ENCODE measurements around the gene MRLN. TPM values are rescaled to one million over a fixed set of nuclear protein-coding genes. Genes with fewer than 3 reads are reported as not detected.

MRLN gene
- total and polyA plus RNA-seq, 2 of the 8 experiments (the other 6 are each of a cell fraction or from before 2014, with no cell fraction given) = 0.21 TPM; not detected in 1

DNA sequence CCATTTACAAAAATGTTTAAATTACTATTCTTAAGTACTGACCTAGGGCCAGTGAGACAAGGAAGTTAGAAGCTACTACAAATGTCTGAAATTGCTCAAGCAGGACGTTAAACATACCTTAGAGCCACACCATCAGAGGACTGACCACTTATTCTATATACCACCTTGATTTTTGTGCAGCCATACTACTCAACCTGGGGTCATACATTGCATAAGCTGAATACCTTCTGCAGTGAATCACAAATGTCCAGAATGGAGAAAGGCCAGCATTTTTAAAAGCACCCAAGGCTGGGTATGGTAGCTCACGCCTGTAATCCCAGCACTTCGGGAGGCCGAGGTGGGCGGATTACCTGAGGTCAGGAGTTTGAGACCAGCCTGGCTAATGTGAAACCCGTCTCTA is 21.2 kb upstream of the MRLN start:
- Histone ChIP-seq H2BK15ac (ENCODE audit: low read length) (no peak overlapping the region), H3K27me3 (replicated peaks in 1 of 4; ENCODE audit: control insufficient read depth in 3 of 4, extremely low read depth in 1 of 4, insufficient read depth in 3 of 4, low read length in 3 of 4) (no peaks in the 10 kb centered on the region), H4K8ac (ENCODE audit: extremely low read depth, insufficient read depth, low read length) (no peak overlapping the region), H3K4me1 (replicated peaks in 1 of 4; ENCODE audit: control insufficient read depth in 3 of 4, insufficient read depth in 4 of 4, low read length in 3 of 4) (no peaks in the 10 kb centered on the region), H2BK120ac (replicated peaks; ENCODE audit: low read depth, low read length) (no peak overlapping the region), H3K18ac (ENCODE audit: extremely low read depth, low read length) (no peak overlapping the region), H2AFZ (ENCODE audit: low read length) (no peak overlapping the region), H4K20me1 (replicated peaks in 1 of 2; ENCODE audit: control insufficient read depth in 1 of 2, insufficient read depth in 2 of 2, low read length in 2 of 2) (no peaks in the 10 kb centered on the region), H3K23me2 (ENCODE audit: low read depth, low read length) (no peaks in the 10 kb centered on the region; the same call in 1 of the 2 replicates), H3K36me3 (ENCODE audit: control insufficient read depth in 2 of 4, insufficient read depth in 4 of 4, low read length in 3 of 4) (no peaks in the 10 kb centered on the region; a peak in 1 of 8 replicates), H3K79me2 (ENCODE audit: control insufficient read depth in 1 of 2, insufficient read depth in 2 of 2, low read length in 2 of 2) (no peaks in the 10 kb centered on the region), H3K4ac (replicated peaks; ENCODE audit: insufficient read length, low read depth, low read length) (no peak overlapping the region), H2BK5ac (ENCODE audit: low read depth, low read length) (no peak overlapping the region), H3K27ac (ENCODE audit: low read depth, low read length) (no peak overlapping the region), H3K4me3 (ENCODE audit: extremely low read depth in 1 of 4, insufficient read depth in 2 of 4, low read depth in 3 of 4, low read length in 4 of 4) (no peak overlapping the region), H4K91ac (replicated peaks; ENCODE audit: insufficient read length, low read length) (no peak overlapping the region), H3K9ac (replicated peaks in 1 of 4; ENCODE audit: extremely low read depth in 1 of 4, low read depth in 3 of 4, low read length in 3 of 4) (no peak overlapping the region), H3K56ac (replicated peaks; ENCODE audit: insufficient read length, low read depth, low read length) (no peak overlapping the region), H3K79me1 (ENCODE audit: low read depth, low read length) (no peaks in the 10 kb centered on the region), H3K23ac (ENCODE audit: insufficient read length) (no peak overlapping the region), H3K14ac (ENCODE audit: insufficient read length) (no peak overlapping the region), H2AK5ac (ENCODE audit: low read depth, low read length) (no peak overlapping the region), H3K9me3 (ENCODE audit: insufficient read depth in 2 of 2, low read depth in 1 of 2, low read length in 1 of 2) (peaks cover 22 to 24% of the 10 kb centered on the region in 2 experiments), H4K5ac (ENCODE audit: insufficient read length, low read depth, low read length) (no peak overlapping the region), H3K4me2 (ENCODE audit: insufficient read depth in 1 of 2, low read depth in 2 of 2, low read length in 2 of 2) (no peak overlapping the region), H2BK20ac (ENCODE audit: low read length) (no peak overlapping the region), H2BK12ac (ENCODE audit: low read depth, low read length) (no peak overlapping the region)
- no peak for FAIRE-seq
- DNase-seq (ENCODE audit: low read depth in 1 of 2, low spot score in 2 of 2) = no peak
- ChIA-PET POLR2A (ENCODE audit: partially characterized antibody) (no interaction called here), CTCF (ENCODE audit: partially characterized antibody) (interaction anchor here (0.7 to 1.8 kb wide), 2 partner anchors 148 to 295 kb away, joined by 3 to 5 read pairs; no protein-coding TSS in a partner anchor)
- 92% methylated on average over 6 of the region's 6 CpGs; no CpG with 5 or more reads in 1 of the 2 experiments for WGBS, 2 experiments (ENCODE audit: extremely low coverage in 1 of 2, insufficient coverage in 1 of 2, insufficient read length in 1 of 2, insufficient replicate concordance in 2 of 2, low coverage in 1 of 2, low lambda C conversion rate in 2 of 2, missing lambda C conversion rate in 1 of 2)
- TF ChIP-seq TCF12 (IDR thresholded peaks at IDR 0.05; ENCODE audit: low read depth, low read length) (no peak), JUND (IDR thresholded peaks at IDR 0.05; ENCODE audit: low read length) (no peak), POLR2A (IDR thresholded peaks at IDR 0.05; ENCODE audit: control extremely low read depth in 1 of 2, low read depth in 2 of 2, low read length in 2 of 2) (no peak), POU5F1 (IDR thresholded peaks at IDR 0.05; ENCODE audit: low read depth, low read length) (no peak), BRCA1 (IDR thresholded peaks at IDR 0.05; ENCODE audit: low read depth, low read length) (no peak), EZH2 (IDR thresholded peaks at IDR 0.05; ENCODE audit: low read depth, low read length, severe bottlenecking) (no peak), NANOG (IDR thresholded peaks at IDR 0.05; ENCODE audit: insufficient read depth, low read depth, low read length, poor library complexity, severe bottlenecking) (no peak), NRF1 (IDR thresholded peaks at IDR 0.05; ENCODE audit: low read depth, low read length) (no peak), TAF7 (optimal IDR thresholded peaks at IDR 0.05; ENCODE audit: borderline replicate concordance, low read depth, low read length) (no peak), MAFK (IDR thresholded peaks at IDR 0.05; ENCODE audit: low read depth, low read length) (no peak)
- TF ChIP-seq, protein P1, sequence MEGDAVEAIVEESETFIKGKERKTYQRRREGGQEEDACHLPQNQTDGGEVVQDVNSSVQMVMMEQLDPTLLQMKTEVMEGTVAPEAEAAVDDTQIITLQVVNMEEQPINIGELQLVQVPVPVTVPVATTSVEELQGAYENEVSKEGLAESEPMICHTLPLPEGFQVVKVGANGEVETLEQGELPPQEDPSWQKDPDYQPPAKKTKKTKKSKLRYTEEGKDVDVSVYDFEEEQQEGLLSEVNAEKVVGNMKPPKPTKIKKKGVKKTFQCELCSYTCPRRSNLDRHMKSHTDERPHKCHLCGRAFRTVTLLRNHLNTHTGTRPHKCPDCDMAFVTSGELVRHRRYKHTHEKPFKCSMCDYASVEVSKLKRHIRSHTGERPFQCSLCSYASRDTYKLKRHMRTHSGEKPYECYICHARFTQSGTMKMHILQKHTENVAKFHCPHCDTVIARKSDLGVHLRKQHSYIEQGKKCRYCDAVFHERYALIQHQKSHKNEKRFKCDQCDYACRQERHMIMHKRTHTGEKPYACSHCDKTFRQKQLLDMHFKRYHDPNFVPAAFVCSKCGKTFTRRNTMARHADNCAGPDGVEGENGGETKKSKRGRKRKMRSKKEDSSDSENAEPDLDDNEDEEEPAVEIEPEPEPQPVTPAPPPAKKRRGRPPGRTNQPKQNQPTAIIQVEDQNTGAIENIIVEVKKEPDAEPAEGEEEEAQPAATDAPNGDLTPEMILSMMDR (IDR thresholded peaks at IDR 0.05; ENCODE audit: control extremely low read depth in 1 of 3, insufficient read depth in 1 of 3, low read depth in 1 of 3, low read length in 3 of 3) = no peak

All from H1 (cell line).